HG03196 (cell line): ENCODE measurements around the gene RHOT2.
A peak's percentile ranks its signal among the peaks of the same experiment; 100 is the strongest.
"Not testable (repeated sequence)": the region's sequence is repeated elsewhere in the genome, so short reads cannot be mapped to it uniquely, and the experiment has no call there.

Source experiments
- ATAC-seq: cut with Tn5 transposase; IDR thresholded peaks from one replicate; pipeline ENCODE4 v1.9.1; 2021; ENCODE audit not compliant: unreplicated experiment

The RHOT2 gene

GRCh38 chr16:712740-713250, 44.9 kb downstream of the RHOT2 start:
- ATAC-seq = not testable (repeated sequence)

- no peak for ATAC-seq
These were observed 46.1 kb downstream of the RHOT2 start for GRCh38 chr16:714079-714478.

- peak; percentile 54 for ATAC-seq
These were observed 46.9 kb downstream of the RHOT2 start, which contains the start of gene METRN for GRCh38 chr16:714558-715476. METRN (plus strand) TSS chr16:715118; CDS start chr16:715290, 172 bp downstream.

GRCh38 chr16:715477-716199, 47.7 kb downstream of the RHOT2 start:
- ATAC-seq = no peak

GRCh38 chr16:716200-716568, 48.3 kb downstream of the RHOT2 start:
- no peak for ATAC-seq

- no peak for ATAC-seq
These were observed 48.9 kb downstream of the RHOT2 start for GRCh38 chr16:716768-717325.

- no peak for ATAC-seq
These were observed 49.7 kb downstream of the RHOT2 start for GRCh38 chr16:717450-718245.

- no peak for ATAC-seq
These were observed 50.5 kb downstream of the RHOT2 start for GRCh38 chr16:718389-718788.

- no peak for ATAC-seq
These were observed 51.0 kb downstream of the RHOT2 start for GRCh38 chr16:718922-719321.

GRCh38 chr16:719815-720446, 52.0 kb downstream of the RHOT2 start:
- no peak for ATAC-seq

GRCh38 chr16:720447-720989, 52.6 kb downstream of the RHOT2 start:
- peak; percentile 8 for ATAC-seq

- peak; percentile 59 for ATAC-seq
These were observed 53.2 kb downstream of the RHOT2 start, which contains the start of gene ANTKMT for GRCh38 chr16:720990-721764. ANTKMT (plus strand) TSS chr16:721146; CDS start chr16:721275, 129 bp downstream.

GRCh38 chr16:721765-722540, 54.0 kb downstream of the RHOT2 start:
- no peak for ATAC-seq

- ATAC-seq = no peak
These were observed 55.1 kb downstream of the RHOT2 start for GRCh38 chr16:722835-723633.

- ATAC-seq = no peak
These were observed 55.8 kb downstream of the RHOT2 start for GRCh38 chr16:723695-724094.
